GM23248 (cell line): ENCODE data around the gene LGALS3.

Experiments
- EZH2 ChIP-seq: fragments of 200-600 bp; sonication (generic); IDR thresholded peaks from 2 replicates; pipeline ENCODE4 v1.6.1; 2018; ENCODE audit warnings: antibody characterized with exemption, mild to moderate bottlenecking; ENCODE audit not compliant: insufficient read depth, poor library complexity, severe bottlenecking
- EZH2phosphoT487 ChIP-seq: fragments of 200-600 bp; sonication (generic); IDR thresholded peaks from 2 replicates; pipeline ENCODE4 v1.6.1; 2018; ENCODE audit warnings: antibody characterized with exemption, moderate library complexity, mild to moderate bottlenecking, low read depth; ENCODE audit not compliant: insufficient read depth

DNA sequence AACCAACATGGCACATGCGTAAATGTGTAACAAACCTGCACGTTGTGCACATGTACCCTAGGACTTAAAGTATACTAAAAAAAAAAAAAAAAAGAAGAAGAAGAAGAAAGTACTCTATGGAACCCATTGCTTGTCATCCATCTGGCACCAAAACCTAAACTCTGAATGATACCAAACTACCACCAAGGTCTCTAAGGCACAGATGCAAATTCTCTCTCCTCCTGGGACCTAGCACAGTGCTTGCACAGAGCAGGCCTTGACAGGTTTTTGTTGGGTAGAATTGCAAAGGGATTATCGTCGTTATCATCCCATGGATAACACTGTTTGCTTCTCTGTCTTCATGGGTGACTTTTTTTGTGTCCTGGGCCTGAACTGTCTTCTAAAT is 13.2 kb upstream of the LGALS3 start:
- TF ChIP-seq EZH2 (no peak), EZH2phosphoT487 (no peak)
